Forelimb muscle (tissue), 1 donor: ENCODE data around the gene GSC2. TPM values are rescaled to one million over a fixed set of nuclear protein-coding genes. Genes with fewer than 3 reads are reported as not detected.

Experiments used
- DNase-seq: peaks from one replicate; pipeline ENCODE4 v3.0.0-alpha.2; 2013; ENCODE audit warnings: low read depth
- polyA plus RNA-seq: library from polyadenylated mRNA; unstranded; fragments of 120-200 nt; gene quantifications from one replicate; pipeline ENCODE4 v1.2.1, GENCODE V29; 2013; ENCODE audit not compliant: insufficient read length

The GSC2 gene
- polyA plus RNA-seq, 1 donor = not detected

GRCh38 chr22:19120829-19121630, 29.1 kb downstream of the GSC2 start:
- no peak for DNase-seq

- no peak for DNase-seq
Observed at GRCh38 chr22:19119949-19120348, 30.1 kb downstream of the GSC2 start.

- DNase-seq = no peak
Observed at GRCh38 chr22:19118329-19118880, 31.7 kb downstream of the GSC2 start.

GRCh38 chr22:19117111-19117512, 33.0 kb downstream of the GSC2 start:
- no peak for DNase-seq

- no peak for DNase-seq
Observed at GRCh38 chr22:19115628-19116027, 34.5 kb downstream of the GSC2 start.

- DNase-seq = no peak
Observed at GRCh38 chr22:19114984-19115552, 35.0 kb downstream of the GSC2 start.

- no peak for DNase-seq
Observed at GRCh38 chr22:19113429-19113828, 36.7 kb downstream of the GSC2 start.

- no peak for DNase-seq
Observed at GRCh38 chr22:19111584-19111983, 38.5 kb downstream of the GSC2 start.

- DNase-seq = no peak
Observed at GRCh38 chr22:19111140-19111539, 39.0 kb downstream of the GSC2 start.

GRCh38 chr22:19110646-19111045, 39.4 kb downstream of the GSC2 start:
- no peak for DNase-seq

GRCh38 chr22:19110064-19110458, 40.0 kb downstream of the GSC2 start:
- no peak for DNase-seq

GRCh38 chr22:19109198-19110063, 40.7 kb downstream of the GSC2 start:
- DNase-seq = no peak

- DNase-seq = no peak
Observed at GRCh38 chr22:19108807-19109197, 41.3 kb downstream of the GSC2 start.

- DNase-seq = no peak
Observed at GRCh38 chr22:19107730-19108074, 42.4 kb downstream of the GSC2 start.

GRCh38 chr22:19106886-19107729, 43.0 kb downstream of the GSC2 start:
- no peak for DNase-seq

- DNase-seq = no peak
Observed at GRCh38 chr22:19105867-19106802, 44.0 kb downstream of the GSC2 start.

GRCh38 chr22:19105456-19105855, 44.6 kb downstream of the GSC2 start:
- DNase-seq = no peak

GRCh38 chr22:19103880-19104821, 45.9 kb downstream of the GSC2 start:
- no peak for DNase-seq

GRCh38 chr22:19098157-19098556, 51.9 kb downstream of the GSC2 start:
- no peak for DNase-seq
